Progenitor cell of endocrine pancreas (in vitro differentiated cells): Measurements from ENCODE around the gene TK1. TPM values are rescaled to one million over a fixed set of nuclear protein-coding genes. Genes with fewer than 3 reads are reported as not detected.

Experiments used
- DNase-seq: peaks from one replicate; pipeline ENCODE4 v3.0.0; 2021; ENCODE audit warnings: low spot score; ENCODE audit not compliant: unreplicated experiment
- H3K27ac Mint-ChIP-seq: 2 replicates; pipeline ENCODE4 v1.8.0; 2021; ENCODE audit warnings: mild to moderate bottlenecking, moderate library complexity, mixed read lengths
- H3K27me3 Mint-ChIP-seq: 2 replicates; pipeline ENCODE4 v1.8.0; 2021; ENCODE audit warnings: mixed read lengths
- H3K36me3 Mint-ChIP-seq: 2 replicates; pipeline ENCODE4 v1.8.0; 2022; ENCODE audit warnings: mixed read lengths; ENCODE audit not compliant: insufficient read depth
- H3K4me1 Mint-ChIP-seq: 2 replicates; pipeline ENCODE4 v1.8.0; 2021; ENCODE audit warnings: low read depth, mixed read lengths
- H3K4me3 Mint-ChIP-seq: 2 replicates; pipeline ENCODE4 v1.8.0; 2021; ENCODE audit warnings: low read depth, mild to moderate bottlenecking, moderate library complexity, mixed read lengths
- H3K9me3 Mint-ChIP-seq: 2 replicates; pipeline ENCODE4 v1.8.0; 2021; ENCODE audit warnings: low read depth, mixed read lengths
- total RNA-seq: library from RNA; stranded (reverse); gene quantifications from 2 replicates; pipeline ENCODE4 v1.2.1, GENCODE V29; 2021
- TF ChIP-seq, protein P1 (sequence below): fragments of 200-600 bp; sonication (generic); IDR thresholded peaks from one replicate; pipeline ENCODE4 v1.5.0; 2021; ENCODE audit warnings: antibody characterized with exemption, mild to moderate bottlenecking; ENCODE audit not compliant: unreplicated experiment

The TK1 gene
- total RNA-seq, 1 donor from 2014 or later: 29.1 TPM

DNA sequence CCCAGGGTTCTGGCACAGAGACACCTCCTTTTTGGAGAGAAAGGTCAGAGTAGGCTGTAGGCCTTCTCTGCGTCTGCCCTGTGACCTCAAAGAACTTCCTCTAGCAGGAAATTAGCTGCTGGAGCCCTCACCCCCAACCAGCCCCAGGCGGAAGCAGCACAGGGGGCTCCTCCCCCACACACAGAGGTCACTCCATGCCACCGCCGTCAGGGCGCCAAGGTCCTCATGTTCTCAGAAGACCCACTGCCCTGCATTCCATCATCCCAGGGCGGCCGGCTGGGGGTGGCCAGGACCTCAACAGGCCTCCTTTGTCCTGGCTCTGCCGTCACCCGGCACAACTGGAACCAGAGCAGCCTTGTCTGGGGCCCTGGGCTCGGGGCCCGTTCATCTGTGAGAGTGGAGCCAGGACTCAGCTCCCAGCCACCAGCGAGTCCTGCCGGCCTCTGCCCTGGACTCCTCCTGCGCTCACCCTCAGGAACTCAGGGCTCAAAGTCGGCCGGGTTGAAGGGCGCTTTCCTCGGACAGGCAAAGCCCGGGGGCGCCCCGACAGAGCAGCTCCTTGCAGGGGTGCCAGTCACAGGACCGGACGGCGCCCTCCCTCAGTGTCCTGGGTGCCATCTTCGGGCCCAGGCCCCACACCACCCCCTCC is 59.5 kb downstream of the TK1 start:
- DNase-seq: peak; percentile 45
- Mint-ChIP-seq H3K36me3 (peaks cover 6% of the 10 kb centered on the region), H3K27me3 (peaks cover 13% of the 10 kb centered on the region), H3K27ac (peak overlapping the region; percentile 97), H3K9me3 (no peaks in the 10 kb centered on the region), H3K4me1 (peaks cover 6% of the 10 kb centered on the region), H3K4me3 (peak overlapping the region; percentile 83)
- TF ChIP-seq, protein P1, sequence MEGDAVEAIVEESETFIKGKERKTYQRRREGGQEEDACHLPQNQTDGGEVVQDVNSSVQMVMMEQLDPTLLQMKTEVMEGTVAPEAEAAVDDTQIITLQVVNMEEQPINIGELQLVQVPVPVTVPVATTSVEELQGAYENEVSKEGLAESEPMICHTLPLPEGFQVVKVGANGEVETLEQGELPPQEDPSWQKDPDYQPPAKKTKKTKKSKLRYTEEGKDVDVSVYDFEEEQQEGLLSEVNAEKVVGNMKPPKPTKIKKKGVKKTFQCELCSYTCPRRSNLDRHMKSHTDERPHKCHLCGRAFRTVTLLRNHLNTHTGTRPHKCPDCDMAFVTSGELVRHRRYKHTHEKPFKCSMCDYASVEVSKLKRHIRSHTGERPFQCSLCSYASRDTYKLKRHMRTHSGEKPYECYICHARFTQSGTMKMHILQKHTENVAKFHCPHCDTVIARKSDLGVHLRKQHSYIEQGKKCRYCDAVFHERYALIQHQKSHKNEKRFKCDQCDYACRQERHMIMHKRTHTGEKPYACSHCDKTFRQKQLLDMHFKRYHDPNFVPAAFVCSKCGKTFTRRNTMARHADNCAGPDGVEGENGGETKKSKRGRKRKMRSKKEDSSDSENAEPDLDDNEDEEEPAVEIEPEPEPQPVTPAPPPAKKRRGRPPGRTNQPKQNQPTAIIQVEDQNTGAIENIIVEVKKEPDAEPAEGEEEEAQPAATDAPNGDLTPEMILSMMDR: no peak

DNA sequence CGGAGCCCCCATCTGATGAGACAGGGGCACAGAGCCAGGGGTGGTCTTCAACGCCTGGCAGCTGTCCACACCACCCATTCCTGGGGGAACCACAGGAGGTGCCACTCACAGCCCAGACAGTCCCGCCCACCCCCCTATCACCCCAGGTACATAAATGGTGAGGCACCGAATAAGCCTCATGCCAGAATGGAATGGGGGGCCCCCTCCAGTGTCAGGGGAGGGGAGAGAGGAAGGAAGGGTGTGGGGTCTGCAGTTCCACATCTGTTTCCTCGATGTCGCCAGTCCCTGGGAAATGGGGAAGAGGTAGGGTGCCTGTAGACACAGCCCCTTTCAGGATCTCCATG is 60.0 kb downstream of the TK1 start:
- Mint-ChIP-seq H3K9me3 (no peaks in the 10 kb centered on the region), H3K36me3 (peaks cover 6% of the 10 kb centered on the region)

DNA sequence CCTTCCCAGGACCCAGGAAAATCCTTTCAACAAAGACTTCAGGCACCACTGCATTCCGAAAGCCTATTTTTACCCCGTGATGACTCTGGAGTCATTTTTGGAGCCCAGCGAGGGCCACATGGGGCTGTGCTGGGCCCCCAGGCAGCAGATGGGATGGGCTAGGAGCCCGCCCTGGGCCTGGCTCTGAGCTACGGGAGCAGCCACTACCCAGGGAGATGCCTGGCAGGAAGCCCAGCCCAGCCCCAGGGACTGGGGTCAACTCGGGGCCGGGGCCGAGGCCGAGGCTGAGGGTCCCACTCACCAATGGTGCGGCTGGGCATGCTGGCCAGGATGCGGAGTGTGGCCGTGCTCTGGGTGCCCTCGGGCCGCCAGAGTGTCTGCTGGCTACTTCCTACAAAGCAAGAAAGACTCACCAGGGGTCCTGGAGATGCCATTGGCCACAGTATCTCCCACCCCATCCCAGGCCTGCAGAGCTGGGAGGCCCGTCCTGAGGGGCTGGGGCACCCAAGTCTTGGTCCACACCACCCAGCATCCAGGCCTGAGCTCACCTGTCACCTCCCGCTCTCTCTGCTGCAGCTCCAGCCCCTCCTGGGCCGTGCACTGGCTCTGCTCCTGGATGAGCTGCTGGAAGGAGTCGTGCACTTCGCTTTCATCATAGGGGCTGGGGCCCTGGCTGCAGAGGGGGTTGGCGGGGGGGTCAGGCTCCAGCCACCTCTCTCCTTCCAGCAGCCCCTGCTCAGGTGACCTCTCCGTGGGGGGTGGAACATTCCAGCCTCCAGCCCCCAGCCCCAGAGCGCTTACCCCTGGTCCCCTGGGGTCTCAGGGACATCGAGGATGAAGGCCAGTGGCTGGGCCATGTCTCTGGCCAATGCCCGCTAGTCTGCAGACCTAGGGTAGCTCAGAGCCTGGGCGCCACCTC is 60.6 kb downstream of the TK1 start:
- Mint-ChIP-seq H3K4me3 (no peak overlapping the region), H3K9me3 (no peaks in the 10 kb centered on the region), H3K36me3 (peaks cover 6% of the 10 kb centered on the region), H3K27ac (peak overlapping the region; percentile 37), H3K4me1 (peaks cover 6% of the 10 kb centered on the region), H3K27me3 (peaks cover 13% of the 10 kb centered on the region)
- TF ChIP-seq, protein P1: no peak
- no peak for DNase-seq

More for the DNA sequence above, 60.0 kb downstream of the TK1 start:
- peak overlapping the region; percentile 97 for H3K27ac Mint-ChIP-seq
- H3K27me3 Mint-ChIP-seq: peaks cover 13% of the 10 kb centered on the region
- peak overlapping the region; percentile 83 for H3K4me3 Mint-ChIP-seq
- TF ChIP-seq, protein P1: no peak
- H3K4me1 Mint-ChIP-seq: peaks cover 6% of the 10 kb centered on the region
- no peak for DNase-seq

DNA sequence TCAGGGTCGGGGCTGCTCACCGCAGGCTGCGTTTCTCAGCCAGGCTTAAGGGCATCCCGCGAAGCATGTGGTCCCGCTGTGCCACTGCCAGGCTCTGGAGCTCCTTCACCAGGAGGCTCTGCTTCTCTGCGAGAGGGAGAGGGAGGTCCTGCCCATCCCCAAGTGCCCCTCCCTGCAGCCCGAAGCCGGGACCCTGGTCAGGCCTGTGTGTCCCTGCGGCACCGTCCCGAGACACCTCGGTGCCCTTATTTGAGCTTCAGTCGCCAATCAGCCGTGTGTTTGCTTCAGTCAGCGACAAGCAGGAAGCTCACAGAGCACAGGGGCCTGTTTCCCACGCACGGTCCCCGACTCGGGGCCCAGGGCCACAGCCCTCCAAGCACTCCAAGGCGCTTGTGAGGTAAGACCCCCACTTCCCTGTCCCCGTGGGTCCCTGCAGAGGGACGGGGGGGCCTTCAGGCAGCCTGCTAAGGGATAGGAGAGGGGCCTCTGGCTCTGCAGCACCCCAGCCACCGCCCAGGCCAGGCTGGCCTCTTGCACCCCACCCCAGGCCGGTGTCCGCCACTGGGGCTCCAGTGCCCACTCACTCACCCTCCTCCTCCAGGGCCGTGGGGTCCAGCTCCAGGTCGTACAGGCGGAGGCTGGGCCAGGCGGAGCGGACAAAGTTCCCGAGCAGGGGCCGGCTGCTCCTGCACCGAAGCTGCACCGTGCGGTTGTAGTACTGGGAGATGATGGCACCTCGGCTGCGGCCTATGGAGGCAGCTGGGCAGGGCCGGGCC is 61.5 kb downstream of the TK1 start:
- H3K9me3 Mint-ChIP-seq: no peaks in the 10 kb centered on the region
- peaks cover 6% of the 10 kb centered on the region for H3K4me1 Mint-ChIP-seq
- TF ChIP-seq, protein P1: no peak
- peaks cover 5% of the 10 kb centered on the region for H3K27me3 Mint-ChIP-seq
- no peak overlapping the region for H3K4me3 Mint-ChIP-seq
- DNase-seq: no peak
- H3K27ac Mint-ChIP-seq: no peak overlapping the region
- H3K36me3 Mint-ChIP-seq: peaks cover 7% of the 10 kb centered on the region

DNA sequence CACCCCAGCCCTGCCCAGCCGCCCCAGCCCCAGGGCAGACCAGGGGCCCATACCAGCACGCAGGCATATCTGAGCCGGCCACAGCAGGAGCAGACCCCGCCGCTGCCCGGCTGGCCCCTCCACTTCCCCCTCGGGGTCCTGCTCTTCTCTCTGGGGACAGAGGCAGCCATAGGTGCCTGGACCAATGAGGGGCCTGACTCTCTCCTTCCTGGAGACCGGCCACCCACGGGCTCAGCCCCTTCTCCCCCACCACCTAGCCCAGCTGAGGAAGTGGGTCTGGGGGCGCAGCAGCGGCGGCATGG is 62.1 kb downstream of the TK1 start:
- Mint-ChIP-seq H3K27ac (no peak overlapping the region), H3K4me1 (peaks cover 6% of the 10 kb centered on the region), H3K27me3 (peaks cover 1% of the 10 kb centered on the region), H3K4me3 (no peak overlapping the region), H3K36me3 (peaks cover 7% of the 10 kb centered on the region), H3K9me3 (no peaks in the 10 kb centered on the region)
- TF ChIP-seq, protein P1: no peak
- DNase-seq: no peak
